Nephron progenitor cell (in vitro differentiated cells): Measurements from ENCODE around the gene COL5A1.
A peak's percentile ranks its signal among the peaks of the same experiment; 100 is the strongest.
"Not testable (repeated sequence)": the region's sequence is repeated elsewhere in the genome, so short reads cannot be mapped to it uniquely, and the experiment has no call there.

Source experiments
- DNase-seq: peaks from one replicate; pipeline ENCODE4 v3.0.0; 2021
- H3K27ac Mint-ChIP-seq: 2 replicates; pipeline ENCODE4 v1.8.0; 2021; ENCODE audit warnings: mild to moderate bottlenecking, moderate library complexity, mixed read lengths
- H3K27me3 Mint-ChIP-seq: 2 replicates; pipeline ENCODE4 v1.8.0; 2021; ENCODE audit warnings: mild to moderate bottlenecking, low read depth, mixed read lengths; ENCODE audit not compliant: poor library complexity
- H3K36me3 Mint-ChIP-seq: 2 replicates; pipeline ENCODE4 v1.8.0; 2021; ENCODE audit warnings: low read depth, mixed read lengths
- H3K4me1 Mint-ChIP-seq: 2 replicates; pipeline ENCODE4 v1.8.0; 2021; ENCODE audit warnings: mixed read lengths
- H3K4me3 Mint-ChIP-seq: 2 replicates; pipeline ENCODE4 v1.8.0; 2021; ENCODE audit warnings: mild to moderate bottlenecking, moderate library complexity, mixed read lengths
- H3K9me3 Mint-ChIP-seq: 2 replicates; pipeline ENCODE4 v1.8.0; 2021; ENCODE audit warnings: mild to moderate bottlenecking, moderate library complexity, mixed read lengths
- CTCF ChIP-seq: fragments of 200-600 bp; sonication (generic); IDR thresholded peaks from 2 replicates; pipeline ENCODE4 v1.5.0; 2021; ENCODE audit warnings: antibody characterized with exemption

The COL5A1 gene

GRCh38 chr9:134643222-134643671, 1.6 kb downstream of the COL5A1 start:
- no peak for TF ChIP-seq CTCF
- peak overlapping the region; percentile 85 for H3K4me3 Mint-ChIP-seq
- DNase-seq = no peak
- peaks cover 10% of the 10 kb centered on the region for H3K27me3 Mint-ChIP-seq
- H3K27ac Mint-ChIP-seq = no peak overlapping the region
- peaks cover 75% of the 10 kb centered on the region for H3K4me1 Mint-ChIP-seq
- H3K9me3 Mint-ChIP-seq = no peaks in the 10 kb centered on the region
- H3K36me3 Mint-ChIP-seq = no peaks in the 10 kb centered on the region

DNA sequence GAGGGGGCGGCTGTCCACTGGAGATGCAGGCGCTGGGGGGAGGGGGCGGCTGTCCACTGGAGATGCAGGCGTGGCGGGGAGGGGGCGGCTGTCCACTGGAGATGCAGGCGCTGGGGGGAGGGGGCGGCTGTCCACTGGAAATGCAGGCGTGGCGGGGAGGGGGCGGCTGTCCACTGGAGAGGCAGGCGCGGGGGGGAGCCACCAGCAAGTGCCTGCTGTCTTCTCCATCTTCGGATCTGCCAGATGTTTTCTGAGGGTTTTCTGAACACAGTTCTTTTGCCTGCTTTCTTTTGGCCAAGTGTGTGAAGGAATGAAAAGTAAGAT, 2.8 kb downstream of the COL5A1 start:
- DNase-seq, H3K9me3 Mint-ChIP-seq, H3K27ac Mint-ChIP-seq, H3K36me3 Mint-ChIP-seq: not testable (repeated sequence)
- peak overlapping the region; percentile 61 for H3K4me3 Mint-ChIP-seq
- peaks cover 68% of the 10 kb centered on the region for H3K4me1 Mint-ChIP-seq
- peaks cover 10% of the 10 kb centered on the region for H3K27me3 Mint-ChIP-seq

DNA sequence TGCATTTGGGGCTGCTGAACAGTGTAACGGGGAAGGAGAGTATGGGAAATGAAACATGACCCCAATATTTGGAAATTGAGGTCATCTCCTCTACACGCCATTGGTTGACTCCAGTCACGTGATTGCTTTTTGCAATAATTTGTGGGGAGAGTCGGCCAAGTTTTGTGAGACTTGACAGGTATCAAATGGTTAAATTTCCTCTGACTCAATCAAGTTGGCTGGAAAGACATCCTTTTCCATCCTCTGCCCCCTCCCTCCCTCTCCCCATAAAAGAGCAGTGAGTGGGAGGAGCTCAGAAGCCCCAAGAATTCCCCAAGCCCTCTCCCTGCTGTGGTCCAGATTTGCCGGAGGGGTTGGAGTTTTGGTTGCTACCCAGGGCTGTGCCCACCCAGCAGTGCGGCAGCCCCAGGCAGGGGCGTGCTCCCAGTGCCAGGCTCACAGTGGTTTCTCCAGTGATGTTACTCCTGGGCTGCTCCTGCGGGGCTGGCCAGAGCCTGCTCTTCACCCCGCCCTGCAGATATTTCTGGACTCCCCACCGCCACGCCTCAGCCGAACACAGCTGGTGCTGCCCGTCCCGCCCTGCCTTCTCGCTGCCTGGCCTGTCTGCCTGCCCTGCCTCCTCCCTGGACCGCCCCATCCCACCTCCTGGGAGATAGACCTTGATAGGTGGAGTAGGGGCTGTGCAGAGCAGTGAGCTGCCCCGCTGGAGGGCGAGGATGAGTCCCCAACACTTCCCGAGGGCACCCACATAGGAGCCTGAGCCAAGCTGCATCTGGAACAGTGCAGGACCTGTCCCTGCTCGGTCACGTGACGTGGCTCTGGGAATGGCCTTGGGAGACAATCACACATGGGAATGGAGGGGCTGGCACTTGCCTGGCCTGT, 3.4 kb downstream of the COL5A1 start:
- peak overlapping the region; percentile 61 for H3K4me3 Mint-ChIP-seq
- peaks cover 10% of the 10 kb centered on the region for H3K27me3 Mint-ChIP-seq
- H3K4me1 Mint-ChIP-seq = peaks cover 63% of the 10 kb centered on the region
- no peaks in the 10 kb centered on the region for H3K9me3 Mint-ChIP-seq
- no peak for TF ChIP-seq CTCF
- no peak for DNase-seq
- H3K27ac Mint-ChIP-seq = no peak overlapping the region
- H3K36me3 Mint-ChIP-seq = peaks cover 5% of the 10 kb centered on the region

- no peak for DNase-seq
- H3K9me3 Mint-ChIP-seq = no peaks in the 10 kb centered on the region
- peaks cover 8% of the 10 kb centered on the region for H3K27me3 Mint-ChIP-seq
- no peak overlapping the region for H3K4me3 Mint-ChIP-seq
- H3K36me3 Mint-ChIP-seq = peaks cover 5% of the 10 kb centered on the region
- H3K4me1 Mint-ChIP-seq = peaks cover 55% of the 10 kb centered on the region
- no peak for TF ChIP-seq CTCF
- H3K27ac Mint-ChIP-seq = no peak overlapping the region
Measured at GRCh38 chr9:134645607-134646365, 4.2 kb downstream of the COL5A1 start.

DNA sequence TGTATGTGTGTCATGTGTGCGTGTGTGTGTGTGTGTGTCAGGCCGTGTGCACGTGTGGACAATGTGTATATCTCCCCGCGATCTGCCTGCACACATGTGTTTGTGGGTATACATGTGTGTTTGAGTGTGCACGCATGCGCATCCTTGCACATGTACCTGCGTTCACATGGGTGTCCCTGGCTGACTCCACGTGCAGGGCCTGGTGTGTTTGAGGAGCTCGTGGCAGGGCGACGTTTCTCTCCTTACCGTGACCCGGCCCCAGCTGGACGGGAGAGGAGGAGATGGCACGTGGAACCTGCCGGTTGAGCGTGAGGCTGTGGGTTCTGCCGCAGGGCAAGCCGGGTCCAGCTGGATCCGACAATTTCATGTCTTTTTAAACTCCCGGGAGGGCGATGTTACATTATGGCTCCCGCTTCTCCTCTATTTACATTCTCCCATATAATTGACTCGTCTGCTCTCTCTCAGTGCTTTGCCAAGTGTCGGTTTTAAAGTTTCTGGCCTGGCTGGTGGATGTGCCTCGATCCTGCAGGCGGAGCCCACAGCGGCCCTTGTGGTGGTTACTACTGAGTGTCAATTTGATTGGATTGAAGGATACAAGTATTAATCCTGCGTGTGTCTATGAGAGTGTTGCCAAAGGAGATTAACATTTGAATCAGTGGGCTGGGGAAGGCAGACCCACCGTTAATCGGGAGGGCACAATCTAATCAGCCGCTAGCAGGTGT, 5.9 kb downstream of the COL5A1 start:
- no peak overlapping the region for H3K27ac Mint-ChIP-seq
- no peak overlapping the region for H3K4me3 Mint-ChIP-seq
- no peaks in the 10 kb centered on the region for H3K9me3 Mint-ChIP-seq
- peaks cover 63% of the 10 kb centered on the region for H3K4me1 Mint-ChIP-seq
- no peak for TF ChIP-seq CTCF
- no peak for DNase-seq
- H3K36me3 Mint-ChIP-seq = peaks cover 5% of the 10 kb centered on the region
- H3K27me3 Mint-ChIP-seq = peaks cover 8% of the 10 kb centered on the region
